ENCODE results near the gene SIK2.

Gene SIK2

GRCh38 chr11:111582163-111582562 is 20.1 kb upstream of the SIK2 start:
- no peak for DNase-seq

- no peak for DNase-seq
These were observed 19.4 kb upstream of the SIK2 start for GRCh38 chr11:111582881-111583280.

- DNase-seq, result no peak
These were observed 16.9 kb upstream of the SIK2 start for GRCh38 chr11:111585371-111585770.

DNA sequence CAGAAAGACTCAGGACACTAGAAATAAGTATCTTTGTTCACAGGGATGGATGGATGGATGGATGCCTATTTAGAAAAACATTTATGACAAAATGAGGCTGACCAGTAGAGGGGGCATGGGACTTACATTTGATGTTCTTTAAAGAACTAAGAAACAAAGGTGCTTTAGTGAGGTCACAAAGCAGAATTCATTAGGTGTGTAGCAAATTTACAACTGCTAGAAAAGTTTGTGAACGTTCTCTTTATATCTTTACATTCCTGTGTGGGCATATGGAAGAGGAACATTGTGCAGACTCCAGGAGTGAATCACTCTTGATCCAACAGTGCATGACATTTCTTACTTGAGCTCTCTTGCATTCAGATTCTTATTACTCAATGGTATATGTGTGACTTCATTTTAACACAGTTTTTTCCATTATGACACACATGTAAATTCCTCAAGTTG is 15.8 kb upstream of the SIK2 start:
- peak; percentile 48 to 93 for DNase-seq

GRCh38 chr11:111589114-111589513 is 13.1 kb upstream of the SIK2 start:
- no peak for DNase-seq

DNA sequence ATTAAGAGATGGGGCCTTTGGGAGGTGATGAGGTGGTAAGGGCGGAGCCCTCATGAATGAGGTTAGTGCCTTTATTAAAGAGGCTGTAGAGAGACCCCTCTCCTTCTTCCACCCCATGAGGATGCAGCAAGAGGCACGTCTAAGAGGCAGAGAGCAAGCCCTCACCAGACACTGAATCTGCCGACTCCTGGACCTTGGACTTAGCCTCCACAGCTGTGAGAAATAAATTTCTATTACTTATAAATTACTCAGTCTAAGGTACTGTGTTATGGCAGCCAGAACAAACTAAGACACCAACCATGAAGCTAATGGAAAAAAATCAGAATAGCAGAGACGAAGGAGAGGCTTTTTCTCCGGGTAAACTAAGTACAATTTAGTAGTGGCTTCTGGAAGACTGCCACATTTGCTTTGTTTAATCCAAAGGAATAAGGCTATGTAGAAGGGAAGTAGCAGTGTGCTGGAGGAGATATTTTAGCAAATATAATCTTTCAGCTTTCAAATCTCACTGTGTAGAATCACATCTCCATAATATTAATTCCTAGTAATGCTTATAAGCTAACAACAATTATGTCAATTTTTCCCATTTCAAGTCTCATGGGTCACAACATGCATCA is 12.3 kb upstream of the SIK2 start:
- no peak for DNase-seq

DNA sequence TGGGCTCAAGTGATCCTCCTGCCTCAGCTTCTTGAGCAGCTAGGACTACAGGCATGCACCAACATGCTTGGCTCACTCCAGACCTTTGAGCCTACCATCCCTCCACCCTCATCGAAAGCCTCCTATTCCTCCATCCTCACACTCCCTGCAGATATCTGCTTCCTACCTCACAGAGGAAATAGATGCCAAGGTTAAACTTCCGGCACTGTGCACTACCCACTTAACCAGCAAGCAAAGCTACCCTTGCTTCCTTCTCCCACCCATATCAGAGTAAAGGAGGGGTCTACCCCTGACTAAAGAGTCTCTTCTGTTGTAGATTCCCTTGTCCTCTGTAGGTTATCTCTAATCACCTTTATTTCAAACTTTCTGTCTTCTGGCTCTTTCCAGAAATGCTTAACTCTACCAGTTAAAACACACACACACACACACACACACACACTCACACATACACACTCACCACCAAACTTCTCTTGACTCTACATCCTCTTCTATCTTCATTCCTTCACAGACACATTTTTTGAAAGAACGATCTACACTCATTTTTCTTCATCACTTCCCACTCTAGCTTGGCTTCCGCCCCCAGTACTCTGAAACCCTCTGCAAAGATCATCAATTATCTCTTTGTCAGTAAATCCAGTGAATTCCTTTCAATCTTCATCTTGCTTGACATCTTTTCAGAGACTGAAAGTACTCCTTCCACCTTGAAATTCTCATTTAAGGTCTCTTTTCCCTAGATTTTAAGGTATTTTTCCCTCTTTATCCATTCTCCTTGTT is 10.9 kb upstream of the SIK2 start:
- DNase-seq, result no peak

DNA sequence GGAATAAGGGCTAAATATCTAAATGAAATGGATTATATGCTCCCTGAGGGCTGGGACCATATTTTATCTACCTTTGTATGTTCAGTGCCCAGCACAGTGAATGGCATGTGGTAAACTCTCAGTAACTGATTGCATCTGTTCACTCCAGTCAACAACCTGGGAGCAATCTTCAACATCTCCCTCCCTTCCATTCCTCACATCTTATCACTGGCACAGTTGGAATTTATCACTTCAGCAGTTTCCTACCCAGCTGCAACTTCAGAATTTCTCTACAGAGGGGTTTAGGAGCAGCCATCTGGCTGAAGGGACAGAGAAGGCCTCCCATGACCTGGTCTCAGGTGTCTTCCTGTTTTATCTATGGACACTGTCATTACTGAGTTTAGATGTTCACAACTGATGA is 9.8 kb upstream of the SIK2 start:
- DNase-seq, result no peak

DNA sequence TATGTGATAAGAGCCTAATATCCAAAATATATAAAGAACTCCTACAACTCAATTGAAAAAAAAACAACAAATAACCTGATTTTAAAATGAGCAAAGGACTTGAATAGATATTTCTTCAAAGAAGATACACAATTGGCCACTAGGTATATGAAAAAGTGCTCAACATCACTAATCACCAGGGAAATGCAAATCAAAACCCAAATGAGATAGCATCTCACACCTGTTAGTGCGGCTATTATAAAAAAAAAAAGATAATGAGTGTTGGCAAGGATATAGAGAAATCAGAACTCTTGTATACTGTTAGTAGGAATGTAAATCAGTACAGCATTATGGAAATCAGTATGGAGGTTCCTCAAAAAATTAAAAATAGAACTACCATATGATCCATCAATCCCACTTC is 5.9 kb upstream of the SIK2 start:
- DNase-seq, result peak; percentile 21 to 23

- no peak for DNase-seq
These were observed 4.1 kb upstream of the SIK2 start for GRCh38 chr11:111598148-111598547.

GRCh38 chr11:111598559-111598958 is 3.7 kb upstream of the SIK2 start:
- no peak for DNase-seq

DNA sequence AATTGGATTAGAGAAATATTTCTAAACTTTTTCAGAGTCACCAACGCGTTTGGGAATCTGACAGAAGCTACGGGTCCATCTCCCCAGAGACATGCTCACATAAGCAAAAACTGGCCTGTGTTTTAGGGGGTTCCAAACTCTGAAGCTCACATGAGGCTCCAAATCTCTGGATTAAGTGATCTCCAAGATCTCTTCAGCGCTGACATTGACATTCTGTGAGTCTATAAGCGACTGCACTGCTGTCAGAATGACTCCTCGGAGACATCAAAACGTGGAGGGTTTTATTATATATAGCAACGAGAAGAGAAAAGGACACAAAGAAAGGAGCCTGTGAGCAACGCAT is 642 bp upstream of the SIK2 start:
- DNase-seq, result no peak

- DNase-seq, result peak; percentile 64 to 77
These were observed 789 bp downstream of the SIK2 start for GRCh38 chr11:111602865-111603610.

DNA sequence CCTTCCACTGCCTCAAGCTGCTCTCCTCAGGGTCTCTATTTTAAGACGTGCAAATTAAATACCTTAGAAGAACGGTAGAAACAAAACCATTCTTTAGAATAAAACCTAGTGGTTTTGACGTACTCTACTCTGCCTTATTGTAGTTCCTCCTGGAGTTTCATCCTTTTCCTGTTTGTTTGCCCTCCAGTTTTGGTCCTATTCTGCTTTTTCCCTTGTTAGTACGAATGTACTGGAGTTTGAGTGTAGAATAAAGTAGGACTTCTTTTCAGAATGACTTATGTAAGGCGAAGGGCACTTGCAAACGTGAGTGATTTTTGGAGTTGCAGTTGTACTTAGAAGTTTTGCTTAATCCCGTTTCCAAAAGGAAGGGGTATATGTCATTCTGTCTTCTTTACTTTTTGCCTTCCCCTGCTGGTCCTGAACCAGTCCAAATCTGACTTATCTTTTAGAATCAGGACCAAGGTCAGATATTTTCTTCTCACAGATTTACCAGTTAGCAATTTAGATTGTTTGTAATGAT is 1.4 kb downstream of the SIK2 start:
- peak in 1 of 2 experiments; percentile 42 for DNase-seq

GRCh38 chr11:111604392-111605009 is 2.3 kb downstream of the SIK2 start:
- DNase-seq, result peak; percentile 59 to 91

DNA sequence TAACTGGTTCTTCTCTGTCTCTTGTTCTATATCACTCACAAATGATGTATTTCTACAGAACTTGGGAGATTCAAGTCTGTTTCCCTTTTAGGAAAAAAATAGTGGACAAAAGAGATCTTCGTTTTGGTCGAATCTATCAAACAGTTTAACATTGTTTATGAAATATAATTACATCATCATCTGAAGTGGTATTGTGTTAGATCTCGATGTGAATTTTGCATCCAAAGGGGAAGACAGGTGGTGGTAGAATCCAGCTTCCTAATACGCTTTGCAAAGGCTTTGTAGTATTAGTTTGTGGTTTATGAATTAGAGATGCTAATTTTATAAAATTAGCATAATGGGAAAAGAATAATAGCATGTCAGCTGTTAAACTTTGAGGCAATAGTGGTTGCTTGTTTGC is 3.4 kb downstream of the SIK2 start:
- DNase-seq, result peak; percentile 28 to 53

DNA sequence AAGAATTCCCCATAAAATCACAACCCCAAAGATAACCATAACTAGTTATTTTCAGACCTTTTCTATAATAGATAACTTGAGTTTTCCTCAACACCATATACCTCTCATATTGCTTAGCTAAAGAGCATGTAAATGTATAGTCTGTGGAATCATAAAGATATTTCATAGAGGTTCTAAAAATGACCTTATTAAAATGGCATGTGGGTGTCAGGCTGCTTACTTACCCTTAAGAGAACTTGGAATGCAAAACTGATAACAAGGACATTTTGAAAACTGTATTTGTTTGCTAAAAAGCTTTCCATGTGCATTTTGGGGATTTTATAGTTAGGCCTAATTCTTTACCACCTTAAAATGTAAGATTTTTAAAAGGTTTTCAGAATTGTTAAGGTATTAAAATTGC is 4.7 kb downstream of the SIK2 start:
- DNase-seq, result no peak

GRCh38 chr11:111607751-111608150 is 5.5 kb downstream of the SIK2 start:
- DNase-seq, result no peak

- no peak for DNase-seq
These were observed 10.0 kb downstream of the SIK2 start for GRCh38 chr11:111612224-111612623.

DNA sequence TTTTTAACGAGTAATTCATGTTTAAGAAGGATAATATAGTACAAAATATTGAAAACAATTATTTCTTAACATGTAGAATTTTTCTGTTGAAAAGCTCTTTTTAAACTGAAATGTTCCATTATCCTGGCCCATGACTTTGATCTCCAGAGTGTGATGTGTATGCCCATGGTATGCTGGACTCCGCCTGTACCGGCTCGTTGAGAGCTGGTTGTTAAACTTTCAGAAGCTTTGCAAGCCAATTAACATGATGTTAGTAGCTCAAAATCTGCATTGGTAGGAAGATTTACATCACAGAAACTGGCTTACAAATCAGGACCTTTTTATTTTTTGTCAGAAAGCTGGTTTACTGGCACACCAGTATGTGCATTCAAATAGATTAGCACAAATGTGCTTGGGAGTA is 15.0 kb downstream of the SIK2 start:
- no peak for DNase-seq

DNA sequence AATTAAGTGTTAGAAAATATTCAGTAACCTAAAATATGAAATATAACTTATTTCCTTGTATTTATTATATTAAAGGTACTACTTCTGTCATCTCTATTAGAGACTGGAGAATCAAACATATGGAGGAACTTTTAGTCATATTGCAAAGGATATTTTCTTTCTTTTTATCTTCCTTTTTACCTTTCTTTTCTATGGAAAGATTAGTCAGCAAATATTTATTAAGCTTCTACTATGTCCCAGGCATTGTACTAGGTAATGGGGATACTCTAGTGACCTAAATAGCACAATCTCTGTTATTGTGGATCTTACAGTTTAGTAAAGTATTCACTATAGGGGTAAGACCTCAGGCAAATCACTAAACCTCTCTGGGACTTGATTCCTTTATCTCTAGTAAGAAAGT is 18.3 kb downstream of the SIK2 start:
- DNase-seq, result no peak

- no peak for DNase-seq
These were observed 21.3 kb downstream of the SIK2 start for GRCh38 chr11:111623527-111624030.

DNA sequence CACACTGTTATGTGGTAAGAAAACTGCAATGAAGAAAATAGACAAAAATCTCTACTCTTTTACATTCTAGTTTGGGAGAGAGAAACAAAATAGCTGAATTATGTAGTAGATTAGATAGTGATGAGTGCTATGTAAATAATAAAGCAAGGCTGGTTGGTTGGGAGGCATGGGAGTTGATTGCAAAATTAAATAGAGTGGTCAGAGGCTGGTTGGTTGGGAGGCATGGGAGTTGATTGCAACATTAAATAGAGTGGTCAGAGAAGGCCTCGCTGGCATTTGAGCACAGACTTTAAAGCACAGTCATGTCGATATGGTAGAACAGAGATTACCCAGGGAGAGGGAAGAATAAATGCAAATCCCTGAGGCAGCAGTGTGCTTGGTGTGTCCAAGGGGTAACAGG is 22.4 kb downstream of the SIK2 start:
- no peak for DNase-seq

Measured in NCI-H526 (cell line).